ELR (cell line): ENCODE measurements around the gene DTNB.
A peak's percentile ranks its signal among the peaks of the same experiment; 100 is the strongest.
"Not testable (repeated sequence)": the region's sequence is repeated elsewhere in the genome, so short reads cannot be mapped to it uniquely, and the experiment has no call there.

Experiments
- DNase-seq: peaks from one replicate; pipeline ENCODE4 v3.0.0-alpha.2; 2015; ENCODE audit warnings: low read depth

The DTNB gene

GRCh38 chr2:25417715-25418369, 255.5 kb downstream of the DTNB start:
- DNase-seq, result peak; percentile 13

DNA sequence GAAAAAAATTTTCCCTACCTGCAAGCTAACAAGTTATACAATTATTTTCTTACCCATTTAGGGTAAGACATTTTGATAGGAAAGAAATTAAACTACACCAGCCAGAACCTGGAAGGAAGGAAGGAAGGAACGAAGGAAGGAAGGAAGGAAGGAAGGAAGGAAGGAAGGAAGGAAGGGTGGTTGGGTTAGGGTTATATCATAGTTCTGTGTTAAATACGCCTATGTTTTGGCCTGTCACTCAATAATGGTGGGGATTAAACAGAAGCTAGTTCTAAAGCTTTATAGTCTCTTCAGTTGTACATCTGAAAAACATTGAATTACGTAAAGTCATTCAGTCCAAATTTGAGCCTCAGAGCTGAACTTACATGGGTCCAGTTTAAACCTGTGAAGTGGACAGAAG, 256.7 kb downstream of the DTNB start:
- DNase-seq, result no peak

- no peak for DNase-seq
Observed at GRCh38 chr2:25414781-25415180, 258.6 kb downstream of the DTNB start.

DNA sequence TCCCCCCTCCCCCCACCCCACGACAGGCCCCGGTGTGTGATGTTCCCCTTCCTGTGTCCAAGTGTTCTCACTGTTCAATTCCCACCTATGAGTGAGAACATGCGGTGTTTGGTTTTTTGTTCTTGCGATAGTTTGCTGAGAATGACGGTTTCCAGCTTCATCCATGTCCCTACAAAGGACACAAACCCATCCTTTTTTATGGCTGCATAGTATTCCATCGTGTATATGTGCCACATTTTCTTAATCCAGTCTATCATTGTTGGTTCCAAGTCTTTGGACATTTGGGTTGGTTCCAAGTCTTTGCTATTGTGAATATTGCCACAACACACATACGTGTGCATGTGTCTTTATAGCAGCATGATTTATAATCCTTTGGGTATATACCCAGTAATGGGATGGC, 260.0 kb downstream of the DTNB start:
- not testable (repeated sequence) for DNase-seq

DNA sequence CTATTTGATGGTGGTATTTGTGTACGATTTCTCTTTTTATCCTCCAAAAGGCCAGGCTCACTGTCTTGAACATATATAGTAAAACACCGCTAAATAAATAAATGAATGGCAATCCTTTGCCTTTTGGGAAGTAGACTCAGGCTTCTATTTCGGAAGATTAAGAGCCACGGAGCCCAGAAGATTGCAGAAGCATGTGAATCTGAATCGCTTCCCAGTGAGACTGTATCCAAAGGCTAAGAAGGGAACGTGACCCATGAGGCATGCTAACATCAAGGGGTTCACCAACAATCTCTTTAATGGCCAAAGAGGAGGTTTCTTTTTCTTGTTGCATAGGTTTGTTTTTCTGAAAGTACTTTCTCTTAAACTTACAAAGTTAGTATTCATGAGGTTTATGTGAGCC, 261.6 kb downstream of the DTNB start:
- no peak for DNase-seq

- DNase-seq, result no peak
Observed at GRCh38 chr2:25411281-25411680, 262.1 kb downstream of the DTNB start.

GRCh38 chr2:25410370-25410769, 263.0 kb downstream of the DTNB start:
- DNase-seq, result no peak

GRCh38 chr2:25409468-25409867, 263.9 kb downstream of the DTNB start:
- DNase-seq, result no peak

- DNase-seq, result no peak
Observed at GRCh38 chr2:25409044-25409443, 264.3 kb downstream of the DTNB start.

GRCh38 chr2:25405611-25406295, 267.6 kb downstream of the DTNB start:
- DNase-seq, result no peak

GRCh38 chr2:25403120-25403760, 270.1 kb downstream of the DTNB start:
- DNase-seq, result not testable (repeated sequence)

GRCh38 chr2:25402477-25402876, 270.9 kb downstream of the DTNB start:
- no peak for DNase-seq

GRCh38 chr2:25401307-25402026, 271.9 kb downstream of the DTNB start:
- no peak for DNase-seq

- no peak for DNase-seq
Observed at GRCh38 chr2:25400576-25401216, 272.7 kb downstream of the DTNB start.

- DNase-seq, result no peak
Observed at GRCh38 chr2:25400169-25400568, 273.2 kb downstream of the DTNB start.

GRCh38 chr2:25398534-25398933, 274.8 kb downstream of the DTNB start:
- DNase-seq, result no peak

- no peak for DNase-seq
Observed at GRCh38 chr2:25397777-25398176, 275.6 kb downstream of the DTNB start.

DNA sequence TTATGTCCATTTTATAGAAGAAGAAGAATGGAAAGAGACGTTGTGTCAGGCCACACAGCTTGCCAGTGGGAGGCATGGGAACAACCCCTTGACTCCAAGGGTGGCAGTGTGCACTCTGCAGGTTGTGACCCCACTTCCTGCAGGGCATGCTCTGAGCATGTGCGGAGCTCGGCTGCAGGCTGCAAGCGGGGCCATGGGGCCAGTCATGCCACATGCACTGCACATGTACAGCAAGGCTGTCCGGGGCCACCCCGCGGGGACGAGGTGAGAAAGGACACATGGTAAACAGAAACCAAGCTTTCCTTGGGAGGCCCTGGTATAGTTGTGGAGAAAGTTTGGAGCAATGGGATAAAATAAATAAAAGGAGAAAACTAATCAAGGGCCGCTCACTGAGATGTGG, 284.2 kb downstream of the DTNB start:
- no peak for DNase-seq

DNA sequence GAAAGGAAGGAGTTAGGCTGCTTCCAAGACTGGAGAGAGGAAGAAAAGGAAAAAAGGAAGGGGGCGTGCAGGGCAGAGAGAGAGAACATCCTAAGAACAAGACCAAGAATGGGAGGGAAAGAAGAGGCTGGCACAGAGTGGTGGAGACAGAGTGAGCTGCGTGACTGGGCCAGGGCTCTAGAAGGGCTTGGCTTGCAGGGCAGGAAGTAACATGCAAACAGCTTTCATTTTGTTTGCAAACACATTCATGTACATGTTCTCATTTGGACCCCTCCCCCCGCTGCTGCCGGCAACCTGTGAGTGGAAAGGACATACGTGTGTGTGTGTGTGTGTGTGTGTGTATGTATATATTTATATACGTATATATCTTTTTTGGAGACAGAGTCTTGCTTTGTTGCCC, 284.9 kb downstream of the DTNB start:
- no peak for DNase-seq

DNA sequence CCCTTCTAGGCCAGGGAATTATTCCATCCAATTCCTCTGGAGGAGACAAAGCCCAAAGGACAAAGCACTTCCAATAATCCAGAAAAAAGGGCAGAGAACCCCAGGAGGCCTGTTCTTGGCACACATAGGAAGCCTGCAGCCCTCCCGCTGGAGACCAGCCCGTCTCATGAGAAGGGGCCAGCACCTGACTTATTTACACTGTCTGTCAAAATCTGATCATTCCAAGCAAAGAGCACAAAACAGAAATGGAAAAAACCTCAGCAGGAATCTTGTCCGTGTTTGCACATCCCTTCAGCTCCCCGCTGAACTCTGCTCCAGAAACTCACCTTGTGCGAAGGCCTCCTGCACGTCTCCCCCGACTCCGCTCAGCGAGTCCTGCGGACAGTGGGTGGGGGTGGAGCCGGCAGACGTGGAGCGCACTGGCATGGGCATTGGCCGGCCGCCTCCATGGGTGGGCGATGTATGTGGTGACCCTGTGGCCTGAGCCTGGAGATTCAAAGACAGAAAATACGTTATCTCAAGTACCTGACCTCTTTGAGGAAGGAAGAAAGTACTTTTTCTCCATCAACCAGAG, 285.4 kb downstream of the DTNB start:
- no peak for DNase-seq

- DNase-seq, result no peak
Observed at GRCh38 chr2:25386971-25387875, 286.2 kb downstream of the DTNB start.
